GM12878 (cell line): ENCODE measurements around the gene FKRP.
A peak's percentile ranks its signal among the peaks of the same experiment; 100 is the strongest.

ENCODE experiments used
- ATF3 ChIP-seq: IDR thresholded peaks from 2 replicates; pipeline ENCODE4 v1.6.1; 2011; ENCODE audit warnings: low read depth, mild to moderate bottlenecking, low read length, moderate library complexity, borderline replicate concordance; ENCODE audit errors: extremely low read depth
- BHLHE40 ChIP-seq, 2 experiments: fragments of 450-650 bp in 1 of 2; IDR thresholded peaks; 2 replicates each; pipeline ENCODE4 v1.6.1; 2011 to 2017; ENCODE audit warnings: low read depth in 2 of 2, borderline replicate concordance in 1 of 2, improper control_type of control experiment in 1 of 2, low read length in 1 of 2, mild to moderate bottlenecking in 1 of 2
- CTCF ChIP-seq, 3 experiments: IDR thresholded peaks in 2 of 3; conservative IDR thresholded peaks in 1 of 3; 2 replicates each; pipeline ENCODE4 v1.5.1; 2011; ENCODE audit warnings: low read depth in 3 of 3, low read length in 3 of 3, mild to moderate bottlenecking in 3 of 3, control low read depth in 2 of 3, moderate library complexity in 2 of 3, inconsistent platforms in 1 of 3, mixed read lengths in 1 of 3; ENCODE audit not compliant: control insufficient read depth in 2 of 3, insufficient read depth in 1 of 3; ENCODE audit errors: extremely low read depth in 1 of 3
- FOXM1 ChIP-seq: IDR thresholded peaks from 2 replicates; pipeline ENCODE4 v1.6.1; 2012; ENCODE audit warnings: low read depth, mild to moderate bottlenecking, inconsistent platforms, low read length, moderate library complexity
- GABPA ChIP-seq: IDR thresholded peaks from 2 replicates; pipeline ENCODE4 v1.6.1; 2014; ENCODE audit warnings: antibody characterized with exemption, low read depth, mild to moderate bottlenecking, inconsistent platforms
- MXI1 ChIP-seq: fragments of 150-350 bp; IDR thresholded peaks from 2 replicates; pipeline ENCODE4 v1.6.1; 2011; ENCODE audit warnings: low read depth, mild to moderate bottlenecking, inconsistent platforms, low read length, improper control_type of control experiment
- MYC ChIP-seq: IDR thresholded peaks from 2 replicates; pipeline ENCODE4 v1.6.1; 2011; ENCODE audit warnings: mild to moderate bottlenecking, low read length, moderate library complexity, inconsistent platforms; ENCODE audit not compliant: insufficient read depth, insufficient replicate concordance, insufficient read length, severe bottlenecking
- POLR2A ChIP-seq: IDR thresholded peaks from 2 replicates; pipeline ENCODE4 v1.6.1; 2011; ENCODE audit warnings: low read depth, mild to moderate bottlenecking, low read length
- SP1 ChIP-seq: IDR thresholded peaks from one replicate; pipeline ENCODE4 v1.6.1; 2011; ENCODE audit warnings: low read depth, low read length
- ZNF274 ChIP-seq: IDR thresholded peaks from one replicate; pipeline ENCODE4 v1.8.0; 2011; ENCODE audit not compliant: insufficient read length, insufficient read depth

GRCh38 chr19:46720503-46721239, 25.2 kb upstream of the FKRP start:
- TF ChIP-seq BHLHE40 (IDR thresholded peaks at IDR 0.05; ENCODE audit: borderline replicate concordance in 1 of 2, low read depth in 2 of 2, low read length in 1 of 2) (no peak), ATF3 (no peak), FOXM1 (no peak), ZNF274 (no peak), MXI1 (no peak), GABPA (no peak), MYC (no peak), CTCF (IDR thresholded peaks at IDR 0.05 in 2 of 3, conservative IDR thresholded peaks at IDR 0.05 in 1 of 3; ENCODE audit: control insufficient read depth in 2 of 3, extremely low read depth in 1 of 3, insufficient read depth in 1 of 3, low read depth in 3 of 3, low read length in 3 of 3) (no peak), SP1 (no peak), POLR2A (peak; percentile 42; the same call in 1 of the 2 replicates)
